Raji (cell line): ENCODE data around the gene CDC45.

ENCODE experiments used
- POLR2A ChIP-seq: IDR thresholded peaks from 2 replicates; pipeline ENCODE4 v1.6.1; 2011; ENCODE audit warnings: low read depth, low read length, control low read depth; ENCODE audit not compliant: insufficient read depth

The CDC45 gene

GRCh38 chr22:19463008-19463407 lies 16.7 kb upstream of the CDC45 start:
- TF ChIP-seq POLR2A, result no peak

DNA sequence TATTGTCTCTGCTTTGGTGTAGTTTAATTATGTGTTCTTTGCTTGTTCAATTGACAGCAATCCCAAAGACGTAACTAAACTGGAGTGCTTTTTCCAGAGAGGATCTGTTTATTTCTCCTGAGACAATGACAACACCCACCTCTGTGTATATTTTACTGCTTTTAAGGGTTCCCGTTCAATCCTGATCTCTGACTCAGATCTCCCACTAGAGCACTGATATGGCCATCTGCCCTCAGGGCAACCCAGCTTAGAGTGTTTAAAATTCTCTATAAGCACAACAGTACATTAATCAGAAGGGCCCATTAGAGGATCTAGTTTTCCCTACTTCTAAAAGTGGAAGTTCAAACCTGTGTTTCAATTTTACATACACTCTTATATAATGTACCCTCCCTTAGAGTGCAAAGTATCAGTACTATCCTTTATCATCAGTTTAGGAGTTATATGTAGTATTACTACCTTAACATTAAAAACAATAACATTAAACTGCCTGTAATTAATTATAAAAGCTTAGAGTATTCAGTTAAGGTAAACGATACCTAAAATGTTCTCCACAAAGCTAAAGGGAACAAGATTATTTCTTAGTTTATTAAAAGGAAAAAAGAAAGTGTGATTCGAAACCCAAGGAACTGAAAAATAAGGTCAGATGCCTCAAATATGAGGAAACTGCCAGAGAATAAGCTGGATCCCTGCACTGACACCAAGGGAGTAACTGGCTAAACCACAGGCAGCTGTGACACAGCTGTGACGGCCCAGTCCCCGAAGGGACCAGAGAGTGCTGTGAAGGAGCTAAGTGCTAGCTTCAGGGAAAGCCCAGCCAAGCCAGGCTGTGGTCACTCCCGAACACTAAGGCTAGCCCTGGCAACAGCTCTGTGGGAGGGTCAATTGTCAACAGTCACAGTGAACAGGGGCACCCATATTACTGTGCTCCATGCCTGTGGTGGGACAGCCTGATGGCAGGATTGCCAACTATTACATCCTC lies 15.9 kb upstream of the CDC45 start:
- TF ChIP-seq POLR2A, result no peak

DNA sequence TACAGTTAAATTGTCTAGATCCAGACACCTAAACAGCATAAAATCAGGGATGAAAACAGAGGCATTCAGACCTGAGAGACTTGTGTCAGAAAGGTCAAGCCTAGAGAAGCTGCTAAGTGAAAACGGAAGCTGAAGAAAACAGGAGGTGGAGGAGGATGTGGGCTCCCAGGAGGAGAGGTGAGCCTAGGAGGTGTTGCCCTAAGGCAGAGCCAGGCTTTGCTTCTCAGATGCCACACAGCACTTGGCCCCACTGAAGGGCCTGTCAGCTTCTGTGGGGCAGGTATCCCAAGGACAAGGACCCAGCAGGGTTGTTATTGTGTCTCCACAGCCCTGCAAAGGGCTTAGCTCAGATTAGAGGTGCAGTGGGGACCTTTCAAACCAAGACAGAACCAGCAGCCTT lies 15.2 kb upstream of the CDC45 start:
- no peak for TF ChIP-seq POLR2A

GRCh38 chr22:19464975-19465374 lies 14.7 kb upstream of the CDC45 start:
- no peak for TF ChIP-seq POLR2A

- no peak for TF ChIP-seq POLR2A
Measured at GRCh38 chr22:19466126-19466716, 13.5 kb upstream of the CDC45 start.

- TF ChIP-seq POLR2A, result no peak
Measured at GRCh38 chr22:19466848-19467752, 12.6 kb upstream of the CDC45 start.

DNA sequence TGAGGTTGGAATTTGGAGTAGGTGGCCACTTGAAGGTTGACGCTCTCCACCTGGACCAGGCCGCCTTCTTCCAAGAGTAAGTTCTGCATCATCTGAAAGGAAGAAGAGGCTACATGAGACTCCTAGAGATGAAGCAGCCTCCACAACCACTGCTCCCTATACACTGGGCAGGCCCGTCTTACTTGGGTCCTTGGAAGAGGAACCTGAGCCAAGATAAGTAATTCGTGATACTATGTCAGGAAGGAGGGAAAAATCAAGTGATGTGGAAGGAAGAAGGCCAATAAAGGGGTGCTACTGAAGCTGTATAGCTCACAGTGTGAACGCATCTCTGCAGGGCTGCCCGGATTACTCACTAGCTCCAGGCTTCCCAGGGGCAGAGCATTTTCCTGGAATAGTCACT lies 11.8 kb upstream of the CDC45 start:
- TF ChIP-seq POLR2A, result no peak

GRCh38 chr22:19469421-19469820 lies 10.3 kb upstream of the CDC45 start:
- TF ChIP-seq POLR2A, result no peak

DNA sequence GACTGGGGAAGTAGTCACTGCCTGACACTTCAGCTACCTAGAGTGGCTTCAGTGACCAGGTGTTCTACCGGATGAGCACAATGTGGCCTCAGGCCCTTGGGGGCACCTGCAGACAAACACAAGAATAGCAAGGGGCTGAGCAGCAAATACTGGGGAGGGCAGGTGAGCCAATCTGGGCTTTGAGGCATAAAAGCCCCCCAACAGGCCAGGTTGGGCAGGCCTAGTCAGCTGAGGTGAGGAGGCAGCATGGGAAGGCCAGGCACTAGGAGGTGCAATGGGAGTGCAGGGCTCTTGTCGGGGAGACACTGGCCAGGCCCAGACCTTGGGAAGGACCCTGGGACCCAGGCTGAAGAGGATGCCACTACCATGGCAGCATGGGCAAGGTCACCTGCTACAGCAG lies 9.7 kb upstream of the CDC45 start:
- TF ChIP-seq POLR2A, result no peak

GRCh38 chr22:19471572-19471971 lies 8.1 kb upstream of the CDC45 start:
- no peak for TF ChIP-seq POLR2A

DNA sequence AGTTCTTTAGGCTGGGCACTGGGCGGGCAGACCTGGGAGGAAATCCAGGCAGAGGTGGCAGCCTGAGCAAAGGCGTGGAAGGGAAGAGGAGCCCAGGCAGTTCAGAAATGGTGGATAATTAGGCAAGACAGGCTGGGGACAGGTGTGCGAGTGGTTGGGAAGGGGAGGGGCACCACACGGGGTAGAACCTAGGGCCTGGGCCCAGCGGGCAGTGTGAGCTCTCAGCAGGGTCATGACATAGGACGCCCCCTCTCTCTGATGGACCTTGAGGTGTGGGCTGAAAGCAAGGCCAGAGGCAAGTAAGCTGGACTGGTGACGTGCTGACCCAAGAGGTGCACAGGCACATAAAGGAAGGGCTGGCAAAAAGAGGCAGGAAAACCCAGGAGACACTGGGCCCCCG lies 7.5 kb upstream of the CDC45 start:
- TF ChIP-seq POLR2A, result no peak

DNA sequence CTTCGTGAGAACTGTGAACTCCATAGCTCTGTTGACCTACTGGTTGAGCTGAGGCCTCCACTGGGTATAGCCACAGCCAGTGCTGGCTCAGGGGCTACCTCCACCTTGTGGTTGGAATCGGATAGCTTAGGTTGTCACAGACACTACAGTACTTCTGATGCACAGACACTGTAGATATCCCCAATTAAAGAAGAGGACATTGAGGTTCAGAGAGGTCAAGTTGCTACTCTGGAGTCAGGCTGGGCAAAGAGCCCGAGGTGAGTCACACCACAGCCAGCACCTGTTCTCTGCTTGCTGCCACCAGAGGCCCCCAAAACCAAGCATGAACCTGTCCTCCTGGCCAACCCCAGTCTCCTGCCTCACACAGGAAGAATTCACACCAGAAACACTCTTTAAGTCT lies 6.1 kb upstream of the CDC45 start:
- no peak for TF ChIP-seq POLR2A

GRCh38 chr22:19476023-19476422 lies 3.7 kb upstream of the CDC45 start:
- TF ChIP-seq POLR2A, result no peak

DNA sequence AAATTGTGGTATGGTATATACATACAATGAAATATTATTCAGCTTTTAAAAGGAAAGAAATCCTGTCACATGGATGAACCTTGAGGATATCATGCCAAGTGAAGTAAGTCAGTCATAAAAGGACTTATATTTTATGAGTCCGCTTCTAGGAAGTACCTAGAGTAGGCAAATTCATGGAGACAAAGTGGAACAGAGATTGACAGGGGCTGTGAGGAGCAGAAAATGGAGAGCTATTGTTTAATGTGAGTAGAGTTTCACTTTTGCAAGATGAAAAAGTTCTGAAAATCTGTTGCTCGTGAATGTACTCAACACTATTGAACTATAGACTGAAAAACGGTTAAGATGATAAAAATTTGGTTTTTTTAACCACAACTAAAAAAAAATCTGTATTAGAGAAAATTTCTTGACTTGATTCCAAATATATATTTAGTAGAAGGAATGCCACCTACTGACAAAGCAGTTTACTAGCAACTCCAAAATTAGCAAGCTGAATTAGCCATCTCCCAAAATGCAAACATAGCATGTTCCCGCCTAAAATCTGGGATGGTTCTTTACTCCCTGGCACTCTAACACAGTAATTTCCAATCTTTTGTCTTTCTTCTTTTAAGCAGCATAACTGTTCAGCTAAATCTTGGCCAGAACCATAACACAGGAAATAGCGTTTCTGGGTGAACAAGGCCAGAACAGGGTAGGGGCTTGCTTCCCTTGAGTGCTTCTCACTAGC lies 2.2 kb upstream of the CDC45 start:
- no peak for TF ChIP-seq POLR2A

DNA sequence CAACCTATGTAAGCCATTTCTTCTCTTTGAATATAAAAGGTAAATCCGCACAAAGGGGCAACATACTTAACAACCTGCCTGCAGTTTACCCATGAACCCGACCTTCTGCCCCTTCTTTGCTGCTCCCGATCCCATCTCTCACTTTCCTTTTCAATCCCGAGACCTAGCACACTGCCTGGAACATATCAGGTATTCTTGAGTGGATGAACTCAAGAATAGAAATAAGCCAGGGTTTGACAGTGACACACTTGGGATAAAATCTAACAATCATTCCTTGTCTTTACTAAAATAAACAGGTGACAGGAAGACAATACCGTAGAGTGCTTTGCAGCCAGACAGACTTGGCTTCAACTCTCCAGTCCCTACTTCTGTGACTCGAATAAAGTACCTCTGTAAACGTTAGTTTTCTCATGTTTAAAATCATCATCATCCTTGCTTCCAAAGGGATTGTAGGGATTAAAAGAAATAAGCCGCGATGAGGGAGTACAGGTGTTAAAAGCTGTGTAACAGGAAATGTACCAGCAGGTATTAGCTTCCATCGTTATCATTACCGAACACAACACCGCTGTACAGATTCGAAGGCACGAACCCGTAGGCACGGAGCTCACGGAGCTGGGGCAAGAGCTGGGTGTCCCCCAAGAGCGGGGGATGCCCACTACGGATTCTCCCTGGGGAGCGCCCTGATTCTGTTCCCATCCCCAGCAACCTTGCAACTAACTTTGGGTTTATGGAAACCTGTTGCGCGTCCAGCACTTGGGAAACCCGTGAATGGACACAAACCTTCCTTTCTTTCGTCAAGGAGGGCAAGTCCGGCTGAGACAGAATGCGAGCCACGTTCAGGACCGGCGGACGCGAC lies 1.4 kb upstream of the CDC45 start:
- TF ChIP-seq POLR2A, result no peak
